Ovary (tissue), 9 donors: Measurements from ENCODE around the gene ADGB. TPM values are rescaled to one million over a fixed set of nuclear protein-coding genes. Genes with fewer than 3 reads are reported as not detected.

Experiments
- DNase-seq, 5 donors: peaks; one replicate each; pipeline ENCODE4 v3.0.0-alpha.2; 2019 to 2020
- H3K27ac ChIP-seq, 2 donors: fragments of 200-600 bp; one replicate each; pipeline versions ENCODE4 v1.5.1 to v1.8.0; 2019 to 2022
- H3K27me3 ChIP-seq: fragments of 200-600 bp; one replicate; pipeline ENCODE4 v1.8.0; 2022
- H3K36me3 ChIP-seq: fragments of 200-600 bp; sonication (generic); one replicate; pipeline ENCODE4 v1.5.1; 2019
- H3K4me1 ChIP-seq: one replicate; pipeline ENCODE4 v1.8.1; 2013; ENCODE audit warnings: mild to moderate bottlenecking, moderate library complexity; ENCODE audit not compliant: insufficient read depth
- H3K4me3 ChIP-seq: fragments of 200-600 bp; sonication (generic); one replicate; pipeline ENCODE4 v1.5.1; 2017
- H3K9me3 ChIP-seq, 2 donors: fragments of 200-600 bp in 1 of 2; sonication (generic) in 1 of 2; one replicate each; pipeline versions ENCODE4 v1.5.1 to v1.8.1; 2013 to 2019; ENCODE audit warnings: mild to moderate bottlenecking in 1 of 2, moderate library complexity in 1 of 2
- CTCF ChIP-seq, 3 donors: fragments of 450-650 bp in 2 of 3; fragments of 200-600 bp in 1 of 3; IDR thresholded peaks; one replicate each; pipeline versions ENCODE4 v1.5.1 to v1.8.0; 2016 to 2022; ENCODE audit warnings: antibody characterized with exemption in 3 of 3, mild to moderate bottlenecking in 1 of 3
- EP300 ChIP-seq: sonication (generic); formaldehyde crosslinking; IDR thresholded peaks from one replicate; pipeline ENCODE4 v1.6.1; 2017; ENCODE audit warnings: antibody characterized with exemption
- POLR2A ChIP-seq: fragments of 450-650 bp; IDR thresholded peaks from one replicate; pipeline ENCODE4 v1.6.1; 2017; ENCODE audit warnings: antibody characterized with exemption, mild to moderate bottlenecking, moderate library complexity
- WGBS, 3 donors: extraction: QIAGEN DNeasy Blood & Tissue Kit in 1 of 3; methylation state at CpG; one replicate each; pipeline versions ENCODE4 v1.1.5 to v1.1.7; 2013 to 2017; 5-methylcytosine and 5-hydroxymethylcytosine counted together
- intact Hi-C, 4 donors: fragments of 100-400 bp; cut with DNase I; formaldehyde crosslinking; loops; one replicate each; pipeline versions ENCODE4 v1.11.0 to v1.15.1; 2022 to 2023
- polyA plus RNA-seq, 2 donors: library from polyadenylated mRNA; stranded (reverse); fragments of 200-250 nt in 1 of 2; fragments of 350-450 nt in 1 of 2; fragmentation: Illumina TruSeq in 1 of 2; extraction: RNeasy Lipid Tissue Mini Kit (QIAGEN cat#74804) in 1 of 2; gene quantifications; one replicate each; pipeline ENCODE4 v1.2.3, GENCODE V29; 2013 to 2014
- total RNA-seq, 7 donors: library from RNA; depleted of rRNA in 2 of 7; stranded (reverse); fragments of >200 nt in 2 of 7; fragmentation: NEBNext Ultra II Directional in 3 of 7; extraction: Animal tissue kit (Norgen Biotek cat#: 25700) in 3 of 7; gene quantifications; one replicate each; pipeline versions ENCODE4 v1.1.0 to v1.2.4, GENCODE V29; 2016 to 2023
- donor health status: DM: no; HTN: no; CAD: no; lungs with moderate emphysema.
- donor health status: DM: no; HTN: no; CAD: no.
- donor health status: Bipolar disorder and iron deficiency.
- donor health status: DM: yes; HTN: yes; CAD: no.
- donor health status: DM: no; HTN: no; CAD: no.
- donor health status: DM: yes; HTN: yes; CAD: no.

ADGB gene
- total and polyA plus RNA-seq, 9 donors, result 0.60 to 16.5 (median 0.72) TPM; not detected in 4

DNA sequence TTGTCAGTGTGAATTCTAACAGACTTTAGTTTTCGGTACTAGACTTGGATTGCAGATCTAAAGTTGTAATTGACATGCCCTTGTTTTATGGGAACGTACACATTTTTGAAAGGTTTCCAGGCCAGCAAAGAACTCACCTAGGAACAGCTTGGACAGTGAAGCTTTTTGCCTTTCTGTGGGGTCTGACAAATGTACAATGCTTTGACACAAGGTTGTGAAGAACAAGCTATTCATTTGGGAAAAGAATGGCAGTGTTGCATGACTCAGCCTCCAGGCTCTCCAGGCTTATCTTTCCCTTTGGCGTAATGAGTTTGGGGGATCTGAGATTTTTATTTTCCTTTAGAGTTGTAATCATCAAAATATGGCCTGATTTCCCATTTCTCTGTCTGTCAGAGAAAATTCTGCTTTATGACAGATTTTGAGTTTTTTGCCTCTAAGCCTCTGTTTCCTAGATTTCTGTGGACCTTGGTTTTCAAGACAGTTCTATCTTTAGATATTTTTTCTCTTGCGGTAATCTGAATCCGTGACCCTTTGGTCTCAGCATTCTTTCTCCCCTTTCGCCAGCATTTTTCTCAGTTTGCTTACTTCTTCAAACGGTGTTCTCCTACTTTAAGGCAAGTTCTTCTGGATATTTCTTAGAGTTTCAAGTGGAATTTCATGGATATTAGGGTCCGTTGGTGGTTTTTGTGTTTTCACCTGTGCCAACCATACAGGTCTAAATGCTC, 221.0 kb downstream of the ADGB start:
- Histone ChIP-seq H3K4me3 (no peak overlapping the region), H3K27ac (no peak overlapping the region), H3K36me3 (no peaks in the 10 kb centered on the region), H3K27me3 (no peaks in the 10 kb centered on the region), H3K4me1 (no peaks in the 10 kb centered on the region), H3K9me3 (no peaks in the 10 kb centered on the region)
- intact Hi-C loops, result no loop called here
- TF ChIP-seq EP300 (no peak), POLR2A (no peak), CTCF (IDR thresholded peaks at IDR 0.05) (no peak)
- 56 to 69% (median 59%) methylated on average over 8 of the region's 8 CpGs for WGBS, 3 donors
- DNase-seq, result no peak

DNA sequence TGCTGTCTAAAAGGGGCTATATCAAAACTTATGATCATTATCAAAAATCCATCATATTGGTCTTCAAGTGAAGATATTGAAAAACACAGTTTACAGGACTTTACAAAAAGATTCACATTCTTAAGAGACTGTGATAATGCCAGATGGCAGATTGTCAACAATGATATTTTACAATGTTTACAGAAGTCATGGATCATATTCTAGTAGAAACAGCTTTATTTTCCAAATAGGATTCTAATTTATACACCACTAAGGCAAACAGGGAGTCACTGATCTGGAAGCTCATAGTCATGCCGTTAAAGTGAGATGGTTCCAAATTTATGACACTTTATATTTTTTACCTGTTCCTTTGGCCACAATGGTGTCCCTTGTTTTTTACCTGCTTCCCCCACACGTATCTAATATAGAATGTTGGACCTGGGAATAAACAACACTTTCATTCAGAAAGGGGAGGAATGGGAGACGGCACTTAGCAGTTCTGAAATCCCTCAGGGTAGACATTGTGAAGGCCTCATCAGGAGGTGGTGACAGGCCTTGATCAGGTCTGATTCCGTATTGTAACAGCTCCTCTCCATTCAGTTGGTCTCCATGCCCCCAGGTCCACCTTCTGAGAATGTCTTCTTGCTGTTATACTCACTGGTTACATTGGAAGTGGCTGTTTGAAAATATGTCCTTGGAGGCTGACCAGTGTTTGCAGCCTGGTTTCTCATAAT, 228.6 kb downstream of the ADGB start:
- Histone ChIP-seq H3K4me1 (no peaks in the 10 kb centered on the region), H3K27ac (no peak overlapping the region), H3K27me3 (no peaks in the 10 kb centered on the region), H3K4me3 (no peak overlapping the region), H3K36me3 (no peaks in the 10 kb centered on the region), H3K9me3 (no peaks in the 10 kb centered on the region)
- intact Hi-C loops, result no loop called here
- TF ChIP-seq CTCF (IDR thresholded peaks at IDR 0.05) (no peak), EP300 (no peak), POLR2A (no peak)
- no peak for DNase-seq
- 57 to 58% (median 58%) methylated on average over 4 of the region's 4 CpGs for WGBS, 3 donors

- TF ChIP-seq POLR2A (no peak), EP300 (no peak), CTCF (IDR thresholded peaks at IDR 0.05) (no peak)
- H3K4me3 ChIP-seq, result no peak overlapping the region
- no peaks in the 10 kb centered on the region for H3K27me3 ChIP-seq
- intact Hi-C loops, result no loop called here
- WGBS, 3 donors, result 97 to 100% (median 100%) methylated on average over 1 of the region's 1 CpG
- H3K27ac ChIP-seq, result no peak overlapping the region
- no peak for DNase-seq
- no peaks in the 10 kb centered on the region for H3K9me3 ChIP-seq
- no peaks in the 10 kb centered on the region for H3K4me1 ChIP-seq
- H3K36me3 ChIP-seq, result no peaks in the 10 kb centered on the region
Measured at GRCh38 chr6:146829792-146830565, 231.2 kb downstream of the ADGB start.

DNA sequence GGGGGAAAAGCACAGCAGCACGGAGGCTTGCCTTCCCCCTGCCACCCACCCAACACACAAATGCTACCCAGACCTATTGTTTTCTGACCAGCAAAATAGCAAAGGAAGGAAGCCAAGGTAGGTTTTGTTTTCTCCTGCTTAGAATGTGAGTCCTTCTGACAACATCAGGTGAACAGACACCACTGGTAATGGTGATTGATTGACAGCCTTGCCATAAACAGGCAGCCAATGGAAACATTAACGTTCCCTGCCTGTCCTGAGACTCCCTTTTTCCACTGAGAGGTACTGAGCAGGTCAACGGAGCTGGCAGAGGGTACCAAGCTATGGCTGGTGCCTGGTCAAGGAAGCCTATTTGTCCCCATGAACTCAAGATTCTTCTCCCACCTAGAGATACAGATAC, 234.4 kb downstream of the ADGB start:
- no peaks in the 10 kb centered on the region for H3K9me3 ChIP-seq
- H3K4me1 ChIP-seq, result no peaks in the 10 kb centered on the region
- DNase-seq, result no peak
- no peak overlapping the region for H3K27ac ChIP-seq
- H3K27me3 ChIP-seq, result no peaks in the 10 kb centered on the region
- TF ChIP-seq CTCF (IDR thresholded peaks at IDR 0.05), result no peak
- H3K4me3 ChIP-seq, result no peak overlapping the region
- intact Hi-C loops, result no loop called here
- H3K36me3 ChIP-seq, result no peaks in the 10 kb centered on the region
- 68 to 80% (median 75%) methylated on average over 3 of the region's 3 CpGs for WGBS, 3 donors
